KMS-11 (cell line): ENCODE data around the gene TMEM88.

Experiments
- H2AFZ ChIP-seq: fragments of 200-600 bp; sonication (generic); 2 replicates; pipeline ENCODE4 v1.6.1; 2016; ENCODE audit warnings: antibody characterized with exemption, mixed run types, low read depth
- H3K27ac ChIP-seq: fragments of 200-600 bp; sonication (generic); 2 replicates; pipeline ENCODE4 v1.6.1; 2016; ENCODE audit warnings: mild to moderate bottlenecking, mixed run types
- H3K27me3 ChIP-seq: fragments of 200-600 bp; sonication (generic); 2 replicates; pipeline ENCODE4 v1.6.1; 2017; ENCODE audit warnings: mild to moderate bottlenecking, low read depth, mixed run types, moderate library complexity; ENCODE audit not compliant: insufficient read depth
- H3K36me3 ChIP-seq: fragments of 200-600 bp; sonication (generic); 2 replicates; pipeline ENCODE4 v1.6.1; 2017; ENCODE audit warnings: mild to moderate bottlenecking, mixed run types; ENCODE audit not compliant: insufficient read depth
- H3K4me1 ChIP-seq: fragments of 200-600 bp; sonication (generic); 2 replicates; pipeline ENCODE4 v1.6.1; 2016; ENCODE audit warnings: mild to moderate bottlenecking, low read depth, mixed run types; ENCODE audit not compliant: poor library complexity, severe bottlenecking
- H3K4me2 ChIP-seq: fragments of 200-600 bp; sonication (generic); 2 replicates; pipeline ENCODE4 v1.7.0; 2016; ENCODE audit warnings: mild to moderate bottlenecking, mixed run types
- H3K4me3 ChIP-seq: fragments of 200-600 bp; sonication (generic); IDR thresholded peaks from 2 replicates; pipeline ENCODE4 v1.6.1; 2017; ENCODE audit warnings: low read depth, low read length, mixed read lengths; ENCODE audit not compliant: insufficient read depth
- H3K79me2 ChIP-seq: fragments of 200-600 bp; sonication (generic); 2 replicates; pipeline ENCODE4 v1.6.1; 2016; ENCODE audit warnings: low read depth, mixed run types; ENCODE audit not compliant: insufficient read depth
- H3K9ac ChIP-seq: fragments of 200-600 bp; sonication (generic); 2 replicates; pipeline ENCODE4 v1.6.1; 2016; ENCODE audit warnings: mild to moderate bottlenecking, mixed run types
- H4K20me1 ChIP-seq: fragments of 200-600 bp; sonication (generic); 2 replicates; pipeline ENCODE4 v1.6.1; 2016; ENCODE audit warnings: mild to moderate bottlenecking, mixed run types; ENCODE audit not compliant: insufficient read depth
- CTCF ChIP-seq: fragments of 200-600 bp; sonication (generic); conservative IDR thresholded peaks from 2 replicates; pipeline ENCODE4 v1.6.1; 2017; ENCODE audit warnings: low read depth, mild to moderate bottlenecking, antibody characterized with exemption, low read length, moderate library complexity, mixed read lengths

Gene TMEM88

GRCh38 chr17:7840441-7840840, 14.4 kb upstream of the TMEM88 start:
- Histone ChIP-seq H3K4me2 (no peak overlapping the region; the same call in 1 of the 2 replicates), H3K9ac (no peak overlapping the region), H2AFZ (no peak overlapping the region)

GRCh38 chr17:7840875-7841274, 14.0 kb upstream of the TMEM88 start:
- 0 out of 2 replicates have a peak overlapping the region, but pooled peaks have one; percentile 59 for H3K27ac ChIP-seq
- H3K4me1 ChIP-seq: peaks cover 10% of the 10 kb centered on the region
- no peaks in the 10 kb centered on the region for H3K79me2 ChIP-seq

More at GRCh38 chr17:7840441-7840840, 14.4 kb upstream of the TMEM88 start:
- H4K20me1 ChIP-seq: no peaks in the 10 kb centered on the region
- no peak overlapping the region for H3K4me3 ChIP-seq
- no peak for TF ChIP-seq CTCF
- peaks cover 10% of the 10 kb centered on the region for H3K4me1 ChIP-seq
- no peaks in the 10 kb centered on the region for H3K79me2 ChIP-seq
- no peaks in the 10 kb centered on the region for H3K36me3 ChIP-seq
- H3K27me3 ChIP-seq: no peaks in the 10 kb centered on the region
- no peak overlapping the region for H3K27ac ChIP-seq

GRCh38 chr17:7841396-7841914, 13.4 kb upstream of the TMEM88 start:
- peaks cover 10% of the 10 kb centered on the region for H3K4me1 ChIP-seq
- peak overlapping the region; percentile 51; the same call in 1 of the 2 replicates for H3K9ac ChIP-seq
- TF ChIP-seq CTCF: no peak
- H3K4me3 ChIP-seq: no peak overlapping the region
- H3K27ac ChIP-seq: peak overlapping the region; percentile 59; the same call in 1 of the 2 replicates
- no peaks in the 10 kb centered on the region for H4K20me1 ChIP-seq
- H2AFZ ChIP-seq: no peak overlapping the region
- H3K36me3 ChIP-seq: no peaks in the 10 kb centered on the region
- no peaks in the 10 kb centered on the region for H3K79me2 ChIP-seq
- H3K27me3 ChIP-seq: no peaks in the 10 kb centered on the region
- peak overlapping the region; percentile 19; the same call in 1 of the 2 replicates for H3K4me2 ChIP-seq

More at GRCh38 chr17:7840875-7841274, 14.0 kb upstream of the TMEM88 start:
- H3K9ac ChIP-seq: no peak overlapping the region
- H3K36me3 ChIP-seq: no peaks in the 10 kb centered on the region
- H3K4me3 ChIP-seq: no peak overlapping the region
- peak overlapping the region; percentile 19; the same call in 1 of the 2 replicates for H3K4me2 ChIP-seq
- no peaks in the 10 kb centered on the region for H3K27me3 ChIP-seq
- H4K20me1 ChIP-seq: no peaks in the 10 kb centered on the region
- no peak for TF ChIP-seq CTCF
- H2AFZ ChIP-seq: no peak overlapping the region

GRCh38 chr17:7841915-7842379, 12.9 kb upstream of the TMEM88 start:
- Histone ChIP-seq H3K4me1 (peaks cover 10% of the 10 kb centered on the region), H4K20me1 (no peaks in the 10 kb centered on the region), H3K27ac (peak overlapping the region; percentile 59), H3K79me2 (no peaks in the 10 kb centered on the region), H3K9ac (peak overlapping the region; percentile 51; the same call in 1 of the 2 replicates), H3K27me3 (no peaks in the 10 kb centered on the region), H3K4me2 (no peak overlapping the region), H2AFZ (no peak overlapping the region), H3K4me3 (no peak overlapping the region), H3K36me3 (no peaks in the 10 kb centered on the region)
- no peak for TF ChIP-seq CTCF
